Measurements from ENCODE around the gene ATG4A. TPM values are rescaled to one million over a fixed set of nuclear protein-coding genes. Genes with fewer than 3 reads are reported as not detected.

ATG4A gene
- total and polyA plus RNA-seq, 9 of the 15 experiments (the other 6 are each of a cell fraction or from before 2014, with no cell fraction given), result 7.3 to 24.5 (median 16.6) TPM

- TF ChIP-seq ZNF518B (CRISPR knock-in tag; IDR thresholded peaks at IDR 0.05), result no peak
- TF ChIP-seq TAF9B (IDR thresholded peaks at IDR 0.05; ENCODE audit: partially characterized antibody), result no peak
- TF ChIP-seq MYNN (IDR thresholded peaks at IDR 0.05), result no peak
- no peak for TF ChIP-seq MYNN (CRISPR knock-in tag; IDR thresholded peaks at IDR 0.05)
- TF ChIP-seq ILK (tag; IDR thresholded peaks at IDR 0.05; ENCODE audit: borderline replicate concordance, low read depth), result no peak
- TF ChIP-seq ZNF175 (CRISPR knock-in tag; IDR thresholded peaks at IDR 0.05; ENCODE audit: low read depth), result no peak
- TF ChIP-seq RBM34 (IDR thresholded peaks at IDR 0.05; ENCODE audit: borderline replicate concordance, insufficient read depth, low read length), result no peak
- no peak for TF ChIP-seq FOXK1 (CRISPR knock-in tag; IDR thresholded peaks at IDR 0.05; ENCODE audit: borderline replicate concordance)
- TF ChIP-seq TEAD1 (CRISPR knock-in tag; IDR thresholded peaks at IDR 0.05), result no peak
- no peak for TF ChIP-seq POLR3G (IDR thresholded peaks at IDR 0.05; ENCODE audit: extremely low read depth, insufficient read length, insufficient replicate concordance)
- TF ChIP-seq ZBTB33 (CRISPR knock-in tag; IDR thresholded peaks at IDR 0.05), result no peak
- TF ChIP-seq SREBF1 (IDR thresholded peaks at IDR 0.05; ENCODE audit: borderline replicate concordance, low read depth, low read length), result no peak
- TF ChIP-seq ZNF24 (IDR thresholded peaks at IDR 0.05), result no peak
- no peak for TF ChIP-seq ZNF586 (CRISPR knock-in tag; conservative IDR thresholded peaks at IDR 0.05)
- TF ChIP-seq RBBP5 (IDR thresholded peaks at IDR 0.05; ENCODE audit: borderline replicate concordance, insufficient read depth, low read length, poor library complexity, severe bottlenecking), result no peak
- no peak for TF ChIP-seq E4F1 (CRISPR knock-in tag; IDR thresholded peaks at IDR 0.05; ENCODE audit: borderline replicate concordance)
- no peak for TF ChIP-seq PPARD (CRISPR knock-in tag; IDR thresholded peaks at IDR 0.05)
- TF ChIP-seq CHD2 (IDR thresholded peaks at IDR 0.05; ENCODE audit: low read depth, low read length), result no peak
- no peak for TF ChIP-seq DIDO1 (tag; IDR thresholded peaks at IDR 0.05; ENCODE audit: low read depth)
Measured at GRCh38 chrX:108199691-108200090, 108.1 kb downstream of the ATG4A start (continued).

Data from K562 (cell line).